ENCODE measurements around the gene RUBCN. TPM values are rescaled to one million over a fixed set of nuclear protein-coding genes. Genes with fewer than 3 reads are reported as not detected.

RUBCN gene
- total RNA-seq, 1 experiment from 2014 or later, result 37.9 TPM

GRCh38 chr3:197746801-197747237, 10.1 kb upstream of the RUBCN start:
- intact Hi-C loops (cut with micrococcal nuclease; ENCODE audit: unreplicated experiment), result no loop called here
- H3K9me3 ChIP-seq (ENCODE audit: control insufficient read depth, insufficient read depth, low read depth, low read length), result no peaks in the 10 kb centered on the region
- CTCF ChIA-PET, result interaction anchor here (0.6 kb wide), 1 partner anchor 44 kb away, joined by 3 read pairs; no protein-coding TSS in a partner anchor
- no peaks in the 10 kb centered on the region for H3K27me3 ChIP-seq (ENCODE audit: control insufficient read depth, insufficient read depth, low read length)
- H3K4me1 ChIP-seq (ENCODE audit: control insufficient read depth, insufficient read depth, low read length), result peaks cover 9% of the 10 kb centered on the region; the same call in 1 of the 2 replicates
- peak overlapping the region; percentile 18; the same call in 1 of the 2 replicates for H3K27ac ChIP-seq (ENCODE audit: low read length)
- in situ Hi-C loops (cut with HindIII; ENCODE audit: low pct_unique_long_range_greater_than_20kb, low sequenced_read_pairs), result no loop called here
- DNase-seq (ENCODE audit: low read depth, low spot score), result no peak
- no peaks in the 10 kb centered on the region for H3K36me3 ChIP-seq (ENCODE audit: control insufficient read depth, insufficient read depth, low read length)
- ATAC-seq, result no peak
- BruUV-seq (replicated peaks), result no TSS peak
- H3K4me3 ChIP-seq (ENCODE audit: low read depth in 2 of 2, low read length in 2 of 2), result no peak overlapping the region
- no peak for TF ChIP-seq POLR2AphosphoS5 (IDR thresholded peaks at IDR 0.05; ENCODE audit: low read depth, low read length)
- TF ChIP-seq, protein P1, sequence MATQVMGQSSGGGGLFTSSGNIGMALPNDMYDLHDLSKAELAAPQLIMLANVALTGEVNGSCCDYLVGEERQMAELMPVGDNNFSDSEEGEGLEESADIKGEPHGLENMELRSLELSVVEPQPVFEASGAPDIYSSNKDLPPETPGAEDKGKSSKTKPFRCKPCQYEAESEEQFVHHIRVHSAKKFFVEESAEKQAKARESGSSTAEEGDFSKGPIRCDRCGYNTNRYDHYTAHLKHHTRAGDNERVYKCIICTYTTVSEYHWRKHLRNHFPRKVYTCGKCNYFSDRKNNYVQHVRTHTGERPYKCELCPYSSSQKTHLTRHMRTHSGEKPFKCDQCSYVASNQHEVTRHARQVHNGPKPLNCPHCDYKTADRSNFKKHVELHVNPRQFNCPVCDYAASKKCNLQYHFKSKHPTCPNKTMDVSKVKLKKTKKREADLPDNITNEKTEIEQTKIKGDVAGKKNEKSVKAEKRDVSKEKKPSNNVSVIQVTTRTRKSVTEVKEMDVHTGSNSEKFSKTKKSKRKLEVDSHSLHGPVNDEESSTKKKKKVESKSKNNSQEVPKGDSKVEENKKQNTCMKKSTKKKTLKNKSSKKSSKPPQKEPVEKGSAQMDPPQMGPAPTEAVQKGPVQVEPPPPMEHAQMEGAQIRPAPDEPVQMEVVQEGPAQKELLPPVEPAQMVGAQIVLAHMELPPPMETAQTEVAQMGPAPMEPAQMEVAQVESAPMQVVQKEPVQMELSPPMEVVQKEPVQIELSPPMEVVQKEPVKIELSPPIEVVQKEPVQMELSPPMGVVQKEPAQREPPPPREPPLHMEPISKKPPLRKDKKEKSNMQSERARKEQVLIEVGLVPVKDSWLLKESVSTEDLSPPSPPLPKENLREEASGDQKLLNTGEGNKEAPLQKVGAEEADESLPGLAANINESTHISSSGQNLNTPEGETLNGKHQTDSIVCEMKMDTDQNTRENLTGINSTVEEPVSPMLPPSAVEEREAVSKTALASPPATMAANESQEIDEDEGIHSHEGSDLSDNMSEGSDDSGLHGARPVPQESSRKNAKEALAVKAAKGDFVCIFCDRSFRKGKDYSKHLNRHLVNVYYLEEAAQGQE (IDR thresholded peaks at IDR 0.05; ENCODE audit: insufficient read depth in 1 of 2, low read depth in 2 of 2, low read length in 1 of 2), result no peak
- TF ChIP-seq SIN3A (IDR thresholded peaks at IDR 0.05; ENCODE audit: borderline replicate concordance, insufficient read depth, low read depth, low read length), result no peak
- no peak for TF ChIP-seq TCF7L2 (IDR thresholded peaks at IDR 0.05; ENCODE audit: low read depth, low read length)
- no peak for TF ChIP-seq CTCF (IDR thresholded peaks at IDR 0.05)
- POLR2A ChIA-PET, result no interaction called here

- in situ Hi-C loops (cut with HindIII; ENCODE audit: low pct_unique_long_range_greater_than_20kb, low sequenced_read_pairs) (no loop called here), intact Hi-C loops (cut with micrococcal nuclease; ENCODE audit: unreplicated experiment) (no loop called here)
- H3K4me3 ChIP-seq (ENCODE audit: low read depth in 2 of 2, low read length in 2 of 2), result no peak overlapping the region
- ATAC-seq, result no peak
- no peaks in the 10 kb centered on the region for H3K9me3 ChIP-seq (ENCODE audit: control insufficient read depth, insufficient read depth, low read depth, low read length)
- TF ChIP-seq, protein P1 (IDR thresholded peaks at IDR 0.05; ENCODE audit: insufficient read depth in 1 of 2, low read depth in 2 of 2, low read length in 1 of 2), result no peak
- TF ChIP-seq TCF7L2 (IDR thresholded peaks at IDR 0.05; ENCODE audit: low read depth, low read length), result no peak
- no peak for TF ChIP-seq POLR2AphosphoS5 (IDR thresholded peaks at IDR 0.05; ENCODE audit: low read depth, low read length)
- TF ChIP-seq CTCF (IDR thresholded peaks at IDR 0.05), result no peak
- no peak for TF ChIP-seq SIN3A (IDR thresholded peaks at IDR 0.05; ENCODE audit: borderline replicate concordance, insufficient read depth, low read depth, low read length)
- no peak for DNase-seq (ENCODE audit: low read depth, low spot score)
- peaks cover 9% of the 10 kb centered on the region; the same call in 1 of the 2 replicates for H3K4me1 ChIP-seq (ENCODE audit: control insufficient read depth, insufficient read depth, low read length)
- H3K27ac ChIP-seq (ENCODE audit: low read length), result no peak overlapping the region; the same call in 1 of the 2 replicates
- POLR2A ChIA-PET, result no interaction called here
- no peaks in the 10 kb centered on the region for H3K36me3 ChIP-seq (ENCODE audit: control insufficient read depth, insufficient read depth, low read length)
- BruUV-seq (replicated peaks), result no TSS peak
- CTCF ChIA-PET, result no interaction called here
- no peaks in the 10 kb centered on the region for H3K27me3 ChIP-seq (ENCODE audit: control insufficient read depth, insufficient read depth, low read length)
Observed at GRCh38 chr3:197746209-197746608, 9.5 kb upstream of the RUBCN start.

Data from Panc1 (cell line).